AG09319 (cell line): Measurements from ENCODE around the gene SLC19A1.
"Not testable (repeated sequence)": the region's sequence is repeated elsewhere in the genome, so short reads cannot be mapped to it uniquely, and the experiment has no call there.

Source experiments
- DNase-seq: peaks from one replicate; pipeline ENCODE4 v3.0.0-alpha.2; 2010; ENCODE audit warnings: low read depth; ENCODE audit errors: extremely low read depth
- TF ChIP-seq, protein P1 (sequence below): IDR thresholded peaks from 2 replicates; pipeline ENCODE4 v1.5.1; 2011; ENCODE audit warnings: low read depth, mild to moderate bottlenecking, inconsistent platforms, low read length, moderate library complexity

The SLC19A1 gene

DNA sequence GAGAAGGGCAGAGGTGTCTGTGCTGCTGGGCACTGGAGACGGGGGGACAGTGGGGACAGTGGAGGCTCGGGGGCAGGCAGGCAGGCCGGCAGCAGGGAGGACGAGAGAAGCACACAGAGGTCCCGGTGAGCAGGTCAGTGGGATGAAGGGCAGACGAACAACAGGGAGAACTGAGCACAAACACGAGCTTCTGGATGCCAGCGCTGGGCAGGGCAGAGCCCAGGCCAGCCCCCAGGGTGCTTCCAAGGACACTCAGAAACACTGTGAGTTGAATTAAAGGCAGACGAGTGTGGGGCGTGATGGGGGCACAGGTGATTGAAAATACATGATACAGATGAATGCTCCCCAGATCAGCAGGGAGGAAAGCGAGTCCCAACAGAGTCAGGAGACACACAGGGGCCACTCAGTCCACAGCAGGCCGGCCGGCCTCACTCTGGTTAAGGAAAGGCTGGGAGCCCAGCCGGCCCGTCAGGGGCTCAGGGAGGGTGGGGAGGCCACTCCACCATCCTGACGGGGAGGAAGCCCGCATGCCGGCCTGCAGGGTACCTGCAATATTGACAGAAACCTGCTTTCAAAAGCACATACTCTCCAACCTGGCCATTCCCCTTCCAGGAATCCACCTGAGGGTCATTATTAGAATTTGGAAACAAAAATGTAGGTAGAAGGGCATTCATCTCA lies 14.1 kb downstream of the SLC19A1 start:
- TF ChIP-seq, protein P1, sequence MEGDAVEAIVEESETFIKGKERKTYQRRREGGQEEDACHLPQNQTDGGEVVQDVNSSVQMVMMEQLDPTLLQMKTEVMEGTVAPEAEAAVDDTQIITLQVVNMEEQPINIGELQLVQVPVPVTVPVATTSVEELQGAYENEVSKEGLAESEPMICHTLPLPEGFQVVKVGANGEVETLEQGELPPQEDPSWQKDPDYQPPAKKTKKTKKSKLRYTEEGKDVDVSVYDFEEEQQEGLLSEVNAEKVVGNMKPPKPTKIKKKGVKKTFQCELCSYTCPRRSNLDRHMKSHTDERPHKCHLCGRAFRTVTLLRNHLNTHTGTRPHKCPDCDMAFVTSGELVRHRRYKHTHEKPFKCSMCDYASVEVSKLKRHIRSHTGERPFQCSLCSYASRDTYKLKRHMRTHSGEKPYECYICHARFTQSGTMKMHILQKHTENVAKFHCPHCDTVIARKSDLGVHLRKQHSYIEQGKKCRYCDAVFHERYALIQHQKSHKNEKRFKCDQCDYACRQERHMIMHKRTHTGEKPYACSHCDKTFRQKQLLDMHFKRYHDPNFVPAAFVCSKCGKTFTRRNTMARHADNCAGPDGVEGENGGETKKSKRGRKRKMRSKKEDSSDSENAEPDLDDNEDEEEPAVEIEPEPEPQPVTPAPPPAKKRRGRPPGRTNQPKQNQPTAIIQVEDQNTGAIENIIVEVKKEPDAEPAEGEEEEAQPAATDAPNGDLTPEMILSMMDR, result no peak
- DNase-seq, result no peak

DNA sequence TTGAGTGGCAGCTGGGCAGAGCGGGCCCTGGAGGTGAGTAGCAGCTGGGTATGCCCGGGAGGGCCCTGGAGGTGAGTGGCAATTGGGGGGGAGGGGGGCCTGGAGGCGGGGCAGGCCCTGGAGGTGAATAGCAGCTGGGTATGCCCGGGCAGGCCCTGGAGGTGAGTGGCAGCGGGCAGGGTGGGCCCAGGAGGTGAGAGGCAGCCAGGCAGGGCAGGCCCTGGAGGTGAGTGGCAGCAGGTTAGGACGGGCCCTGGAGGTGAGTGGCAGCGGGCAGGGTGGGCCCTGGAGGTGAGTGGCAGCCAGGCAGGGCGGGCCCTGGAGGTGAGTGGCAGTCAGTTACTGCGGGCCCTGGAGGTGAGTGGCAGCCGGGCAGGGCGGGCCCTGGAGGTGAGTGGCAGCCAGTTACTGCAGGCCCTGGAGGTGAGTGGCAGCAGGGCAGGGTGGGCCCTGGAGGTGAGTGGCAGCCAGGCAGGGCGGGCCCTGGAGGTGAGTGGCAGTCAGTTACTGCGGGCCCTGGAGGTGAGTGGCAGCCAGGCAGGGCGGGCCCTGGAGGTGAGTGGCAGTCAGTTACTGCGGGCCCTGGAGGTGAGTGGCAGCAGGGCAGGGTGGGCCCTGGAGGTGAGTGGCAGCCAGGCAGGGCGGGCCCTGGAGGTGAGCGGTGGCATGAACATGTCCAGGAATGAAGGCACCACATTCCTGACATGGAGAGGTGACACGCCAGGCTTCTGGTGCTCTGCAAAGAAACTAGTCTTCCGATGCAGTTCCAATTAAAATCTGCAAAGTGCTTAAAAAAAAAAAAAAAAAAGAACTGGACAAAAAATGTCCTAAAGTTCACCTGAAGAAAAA lies 14.9 kb downstream of the SLC19A1 start:
- not testable (repeated sequence) for DNase-seq

DNA sequence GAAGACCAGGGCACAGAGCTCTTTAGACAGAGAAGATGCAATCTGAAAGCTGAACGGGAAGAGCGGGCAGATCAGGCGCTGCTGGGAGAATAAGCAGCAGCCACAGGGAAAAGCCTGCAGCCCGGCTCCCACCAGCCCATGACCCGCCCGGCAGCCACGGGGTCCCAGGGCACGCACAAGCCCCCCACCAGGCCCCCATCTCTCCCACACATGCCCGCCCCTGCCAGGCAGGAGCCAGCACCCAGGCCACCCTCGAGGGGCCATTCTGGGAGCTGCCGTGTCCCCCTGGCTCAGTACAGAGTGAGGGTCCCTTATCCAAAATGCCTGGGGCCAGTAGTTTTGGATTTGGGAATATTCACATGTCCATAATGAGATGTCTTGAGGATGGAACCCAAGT lies 16.3 kb downstream of the SLC19A1 start:
- TF ChIP-seq, protein P1, result no peak
- no peak for DNase-seq

DNA sequence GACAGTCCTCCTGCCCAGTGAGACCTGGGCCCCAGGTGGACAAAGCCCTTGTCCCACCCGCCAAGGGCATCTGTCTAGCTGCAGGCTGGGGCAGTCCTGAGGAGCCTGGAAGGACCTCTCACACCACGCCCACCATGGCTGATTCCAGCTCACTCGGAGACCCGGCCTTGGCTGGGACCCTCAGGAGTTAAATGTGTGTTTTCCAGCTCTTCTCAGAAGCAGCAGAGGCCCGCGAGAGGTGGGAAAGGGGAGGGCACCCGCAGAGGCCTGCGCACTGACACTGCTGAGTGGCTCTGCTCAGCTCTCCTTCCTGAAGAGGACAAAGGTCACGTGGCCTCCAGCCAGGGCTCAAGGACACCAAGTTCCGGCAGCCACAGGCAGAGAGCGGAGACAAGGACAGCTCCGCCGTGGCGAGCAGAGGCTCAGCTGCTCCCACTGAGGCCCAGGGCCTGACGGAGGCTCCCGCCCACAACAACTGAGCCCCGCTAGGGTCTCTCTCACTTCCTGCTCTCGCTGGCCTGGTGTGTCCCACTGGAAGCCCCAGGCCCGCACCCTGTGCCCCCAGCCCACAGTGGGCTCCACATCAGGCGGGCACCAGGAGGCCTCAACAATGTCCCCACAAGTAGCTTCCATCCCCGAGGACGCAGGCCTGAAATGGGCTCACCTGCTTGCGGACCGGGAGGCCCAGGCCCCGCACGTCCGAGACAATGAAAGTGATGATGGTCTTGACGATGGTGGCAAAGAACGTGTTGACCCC lies 16.9 kb downstream of the SLC19A1 start:
- DNase-seq, result no peak
- TF ChIP-seq, protein P1, result no peak

DNA sequence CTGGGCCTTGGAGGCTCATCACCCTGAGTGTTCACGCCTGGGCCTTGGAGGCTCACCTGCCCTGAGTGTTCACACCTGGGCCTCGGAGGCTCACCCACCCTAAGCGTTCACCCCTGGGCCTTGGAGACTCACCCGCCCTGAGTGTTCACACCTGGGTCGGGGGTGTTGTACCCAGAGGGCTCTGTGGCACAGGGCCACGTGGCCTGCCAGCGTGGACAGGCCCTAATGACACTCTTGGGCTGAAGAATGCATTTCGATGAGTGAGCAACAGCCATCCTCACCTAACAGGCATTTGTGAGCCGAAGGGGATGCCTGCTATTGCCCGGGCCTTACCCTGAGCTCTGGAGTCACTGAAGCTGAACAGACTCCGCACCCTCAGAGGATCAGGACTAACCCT lies 17.5 kb downstream of the SLC19A1 start:
- TF ChIP-seq, protein P1, result no peak
- DNase-seq, result no peak

DNA sequence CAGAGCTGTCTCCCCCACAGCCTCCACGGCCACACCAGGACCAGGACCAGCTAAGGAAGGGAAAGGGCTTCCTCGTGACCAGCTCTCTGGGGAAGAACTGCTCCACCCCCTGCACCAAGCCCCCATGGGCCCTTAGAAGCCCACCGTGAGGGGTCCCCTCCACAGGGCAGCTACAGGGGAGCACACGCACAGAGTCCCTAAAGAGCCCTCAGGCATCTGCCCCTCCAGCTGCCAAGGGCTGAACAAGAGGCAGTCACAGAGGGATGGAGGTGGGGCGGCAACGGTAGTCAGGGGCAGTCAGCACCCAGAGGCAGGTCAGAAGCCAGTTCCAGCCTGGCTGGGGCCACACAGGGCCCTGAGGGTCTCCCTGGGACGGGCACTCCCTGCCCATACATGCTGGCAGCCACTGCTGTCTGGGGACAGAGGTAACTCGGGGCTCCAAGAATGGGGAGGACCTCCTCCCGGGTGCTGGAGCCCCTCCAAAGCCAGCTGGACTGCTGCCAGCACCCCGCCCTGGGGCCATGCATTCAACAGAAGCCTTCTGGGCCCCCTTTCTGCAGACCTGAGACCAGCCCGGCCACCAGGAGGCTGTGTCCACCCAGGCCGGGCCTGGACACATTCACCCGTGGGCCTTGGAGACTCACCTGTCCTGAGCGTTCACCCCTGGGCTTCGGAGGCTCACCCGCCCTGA lies 18.7 kb downstream of the SLC19A1 start:
- TF ChIP-seq, protein P1, result no peak
- DNase-seq, result no peak

DNA sequence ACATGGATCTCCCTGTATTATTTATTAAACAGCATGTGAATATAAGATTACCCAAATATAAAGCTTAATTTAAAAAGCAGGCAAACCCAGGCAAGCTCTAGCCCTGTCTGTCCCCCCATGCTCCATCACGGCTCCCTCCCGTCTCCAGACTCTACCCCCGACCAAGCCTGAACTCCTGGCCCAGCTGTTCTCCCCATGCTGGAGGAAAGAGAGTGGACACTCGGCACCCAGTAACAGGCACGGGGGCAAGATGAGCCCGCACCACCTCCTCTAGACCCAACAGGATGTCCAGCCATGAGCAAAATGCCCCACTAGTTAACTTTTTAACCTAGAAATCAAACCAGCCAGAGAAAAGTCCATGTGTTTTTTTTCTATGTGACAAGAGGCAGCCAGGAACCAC lies 19.3 kb downstream of the SLC19A1 start:
- DNase-seq, result no peak
- TF ChIP-seq, protein P1, result no peak
